Measurements from ENCODE around the gene ADH7.

Gene ADH7

DNA sequence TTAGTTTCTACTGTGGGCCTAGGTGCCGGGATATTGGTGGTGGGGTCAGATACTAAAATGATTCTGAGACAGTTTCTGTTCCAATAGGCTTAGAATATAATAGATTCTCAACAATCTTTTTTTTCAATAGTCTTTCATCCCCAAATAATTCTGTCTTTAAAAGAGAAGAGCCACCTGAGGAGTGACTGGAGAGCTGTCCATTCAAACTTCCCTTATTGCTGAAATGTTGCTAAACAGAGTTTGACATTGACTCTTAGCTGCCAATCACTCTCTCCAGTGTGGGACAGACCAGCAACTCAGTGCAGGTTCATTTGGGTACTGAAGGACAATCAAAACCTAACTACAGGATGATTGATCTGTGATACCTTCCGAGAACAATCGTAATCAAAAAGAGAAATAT lies 12.4 kb upstream of the ADH7 start:
- H3K4me3 ChIP-seq (ENCODE audit: low read length): no peak overlapping the region
- DNase-seq (ENCODE audit: low read depth): no peak
- TF ChIP-seq, protein P1, sequence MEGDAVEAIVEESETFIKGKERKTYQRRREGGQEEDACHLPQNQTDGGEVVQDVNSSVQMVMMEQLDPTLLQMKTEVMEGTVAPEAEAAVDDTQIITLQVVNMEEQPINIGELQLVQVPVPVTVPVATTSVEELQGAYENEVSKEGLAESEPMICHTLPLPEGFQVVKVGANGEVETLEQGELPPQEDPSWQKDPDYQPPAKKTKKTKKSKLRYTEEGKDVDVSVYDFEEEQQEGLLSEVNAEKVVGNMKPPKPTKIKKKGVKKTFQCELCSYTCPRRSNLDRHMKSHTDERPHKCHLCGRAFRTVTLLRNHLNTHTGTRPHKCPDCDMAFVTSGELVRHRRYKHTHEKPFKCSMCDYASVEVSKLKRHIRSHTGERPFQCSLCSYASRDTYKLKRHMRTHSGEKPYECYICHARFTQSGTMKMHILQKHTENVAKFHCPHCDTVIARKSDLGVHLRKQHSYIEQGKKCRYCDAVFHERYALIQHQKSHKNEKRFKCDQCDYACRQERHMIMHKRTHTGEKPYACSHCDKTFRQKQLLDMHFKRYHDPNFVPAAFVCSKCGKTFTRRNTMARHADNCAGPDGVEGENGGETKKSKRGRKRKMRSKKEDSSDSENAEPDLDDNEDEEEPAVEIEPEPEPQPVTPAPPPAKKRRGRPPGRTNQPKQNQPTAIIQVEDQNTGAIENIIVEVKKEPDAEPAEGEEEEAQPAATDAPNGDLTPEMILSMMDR (conservative IDR thresholded peaks at IDR 0.05; ENCODE audit: low read length): no peak

DNA sequence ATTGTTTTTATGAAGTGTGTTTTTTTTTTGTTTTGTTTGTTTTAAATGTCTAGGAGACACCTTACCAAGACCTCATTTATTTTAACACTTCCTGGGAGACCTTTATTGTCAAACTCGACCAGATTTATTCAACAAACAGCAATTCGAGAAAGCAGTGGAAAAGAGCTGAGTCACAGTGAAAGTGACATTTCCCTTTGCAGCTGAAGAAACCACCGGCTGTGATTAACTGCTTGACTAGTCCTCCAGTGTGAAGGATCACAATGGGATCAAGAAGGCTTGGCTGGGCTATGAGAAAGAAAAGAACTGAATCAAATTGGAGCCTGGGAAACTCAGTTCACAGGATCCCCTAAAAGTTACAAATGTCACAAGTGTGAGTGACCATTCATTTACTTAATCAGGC lies 11.9 kb upstream of the ADH7 start:
- TF ChIP-seq, protein P1 (conservative IDR thresholded peaks at IDR 0.05; ENCODE audit: low read length): no peak
- peak; percentile 64 for DNase-seq (ENCODE audit: low read depth)
- H3K4me3 ChIP-seq (ENCODE audit: low read length): no peak overlapping the region

DNA sequence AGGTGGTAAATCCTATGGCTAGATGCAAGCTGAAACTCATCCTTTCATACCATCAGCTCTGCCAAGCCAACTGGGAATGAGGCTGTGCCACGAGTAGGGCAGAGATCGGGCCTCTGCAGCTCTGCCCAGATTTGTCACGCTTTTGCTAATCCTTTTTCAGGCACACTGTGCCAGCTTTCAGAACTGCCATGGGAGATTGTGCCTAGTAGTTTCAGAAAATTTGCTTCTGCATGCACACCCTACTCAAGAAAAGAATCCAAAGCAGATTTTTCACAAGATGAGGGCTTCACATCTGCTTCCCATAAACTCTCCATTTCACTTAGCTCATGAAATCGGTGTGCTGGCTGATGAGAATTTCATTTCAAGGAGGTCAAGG lies 3.3 kb upstream of the ADH7 start:
- TF ChIP-seq, protein P1 (conservative IDR thresholded peaks at IDR 0.05; ENCODE audit: low read length): no peak
- DNase-seq (ENCODE audit: low read depth): peak; percentile 59
- H3K4me3 ChIP-seq (ENCODE audit: low read length): no peak overlapping the region

DNA sequence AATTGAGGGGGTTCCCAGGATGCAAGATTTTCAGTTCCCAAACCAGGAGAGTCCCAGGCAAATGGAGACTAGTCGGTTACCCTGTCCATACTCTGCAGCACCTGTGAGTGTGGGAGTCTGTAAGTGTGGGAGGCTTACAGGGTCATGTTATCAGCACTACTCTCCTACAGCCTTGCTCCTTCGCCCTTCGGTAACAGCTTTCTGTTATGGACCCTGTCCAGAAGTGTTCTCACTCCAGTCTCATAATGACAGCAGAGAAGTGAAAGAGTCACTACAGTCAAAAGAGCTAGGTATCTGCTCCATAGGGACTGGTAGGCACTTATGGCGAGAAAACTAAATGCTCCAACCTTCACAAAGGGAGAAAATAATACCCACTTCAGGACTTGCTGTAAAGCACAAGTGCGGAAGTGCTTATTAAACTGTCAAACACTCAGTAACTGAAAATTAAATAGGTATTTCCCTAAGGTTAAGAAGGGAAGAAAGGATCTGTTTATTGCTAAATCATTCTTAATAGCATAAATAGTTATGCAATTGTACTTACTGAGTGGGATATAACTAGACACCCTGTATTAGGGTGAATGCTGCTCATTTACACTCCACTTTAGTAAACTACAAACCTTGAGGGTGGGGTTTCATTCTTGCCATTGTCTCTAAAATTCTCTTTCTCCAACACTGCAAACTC lies 2.7 kb upstream of the ADH7 start:
- no peak for DNase-seq (ENCODE audit: low read depth)
- TF ChIP-seq, protein P1 (conservative IDR thresholded peaks at IDR 0.05; ENCODE audit: low read length): no peak
- H3K4me3 ChIP-seq (ENCODE audit: low read length): no peak overlapping the region

DNA sequence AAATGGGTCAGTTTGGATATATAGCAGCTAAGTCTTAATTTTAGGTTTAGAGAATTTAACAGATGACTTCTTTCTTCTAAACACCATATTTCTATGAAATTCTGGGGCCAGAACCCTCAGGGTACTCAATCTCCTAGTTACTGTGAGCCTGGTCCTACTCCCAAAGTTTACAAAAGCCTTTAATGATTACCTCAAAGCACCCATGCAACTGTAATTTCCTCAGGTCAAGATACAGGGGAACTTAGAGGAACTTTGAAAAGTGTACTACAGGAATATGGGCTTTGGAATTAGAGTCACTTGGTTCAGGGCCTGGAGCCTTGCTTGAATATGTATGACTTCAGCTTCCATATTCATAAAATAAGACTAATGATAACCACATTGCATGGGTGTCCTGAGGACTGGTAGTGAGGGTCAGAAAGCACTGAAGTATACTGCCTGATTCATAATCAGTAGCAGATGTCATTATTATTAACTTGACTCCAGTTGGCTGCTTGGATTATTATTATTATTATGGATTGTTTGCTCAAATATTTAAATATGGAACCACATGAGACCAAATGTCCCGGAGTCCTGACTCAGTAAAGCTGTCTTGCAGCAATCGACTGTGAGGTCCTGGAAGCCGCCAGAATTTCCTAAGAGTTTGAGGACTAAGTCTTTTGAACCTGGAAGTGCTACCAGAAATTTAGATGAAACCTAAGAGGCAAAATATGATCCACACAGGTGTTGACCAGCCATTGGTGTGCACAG lies 2.0 kb upstream of the ADH7 start:
- no peak overlapping the region for H3K4me3 ChIP-seq (ENCODE audit: low read length)
- TF ChIP-seq, protein P1 (conservative IDR thresholded peaks at IDR 0.05; ENCODE audit: low read length): no peak
- peak; percentile 24 for DNase-seq (ENCODE audit: low read depth)

DNA sequence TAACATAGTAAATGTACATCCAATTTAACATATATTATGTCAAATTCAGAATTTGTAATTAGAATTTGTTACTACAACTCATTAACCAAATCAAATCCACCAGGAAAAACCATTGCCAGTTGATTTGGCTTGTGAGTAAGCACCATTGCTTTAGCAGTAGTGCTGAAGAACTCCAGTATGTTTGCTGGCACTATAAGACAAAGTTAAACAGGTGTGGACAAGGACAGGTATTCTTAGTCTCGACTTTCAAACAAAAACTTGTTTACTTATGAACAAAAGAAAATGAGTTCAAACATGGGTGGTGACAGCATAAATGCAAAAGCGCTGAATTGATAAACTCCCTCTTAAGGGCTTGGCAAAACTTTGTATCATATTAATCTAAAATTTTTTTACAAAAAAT lies 1.3 kb upstream of the ADH7 start:
- TF ChIP-seq, protein P1 (conservative IDR thresholded peaks at IDR 0.05; ENCODE audit: low read length): no peak
- no peak for DNase-seq (ENCODE audit: low read depth)
- no peak overlapping the region for H3K4me3 ChIP-seq (ENCODE audit: low read length)

DNA sequence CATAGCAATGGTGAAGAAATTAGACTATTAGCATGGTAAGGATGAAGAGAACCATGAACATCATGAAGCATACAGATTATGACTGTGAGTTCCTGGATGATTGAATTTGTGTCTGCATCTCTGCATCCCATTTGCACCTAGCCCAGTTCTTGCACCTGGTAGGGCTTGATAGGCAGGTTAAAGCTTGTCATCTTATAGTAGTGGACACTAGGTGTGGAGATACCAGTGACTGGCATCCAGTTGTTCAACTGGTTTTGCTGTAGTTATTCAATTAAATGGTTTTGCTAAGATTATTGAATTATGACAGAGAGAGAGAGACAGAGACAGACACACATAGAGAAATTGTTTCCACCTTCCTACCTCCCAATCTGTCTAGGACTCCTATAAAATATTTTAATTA lies 5.0 kb downstream of the ADH7 start:
- no peak overlapping the region for H3K4me3 ChIP-seq (ENCODE audit: low read length)
- TF ChIP-seq, protein P1 (conservative IDR thresholded peaks at IDR 0.05; ENCODE audit: low read length): no peak
- DNase-seq (ENCODE audit: low read depth): no peak
